ENCODE measurements around the gene ACTL6A.
"Not testable (repeated sequence)": the region's sequence is repeated elsewhere in the genome, so short reads cannot be mapped to it uniquely, and the experiment has no call there.

ACTL6A gene

GRCh38 chr3:179562591-179563270 is at the start of gene ACTL6A:
Gene ACTL6A, plus strand, starts transcription at chr3:179562926. Its CDS starts 167 bp downstream, at chr3:179563093.
- DNase-seq: peak; percentile 98

- no peak for DNase-seq
Observed at GRCh38 chr3:179513862-179514261, 48.9 kb upstream of the ACTL6A start.

GRCh38 chr3:179516461-179517251 is 46.1 kb upstream of the ACTL6A start:
- DNase-seq: not testable (repeated sequence)

GRCh38 chr3:179526482-179526881 is 36.2 kb upstream of the ACTL6A start:
- DNase-seq: no peak

- no peak for DNase-seq
Observed at GRCh38 chr3:179526989-179527391, 35.7 kb upstream of the ACTL6A start.

- DNase-seq: no peak
Observed at GRCh38 chr3:179528772-179529171, 34.0 kb upstream of the ACTL6A start.

GRCh38 chr3:179531576-179531975 is 31.1 kb upstream of the ACTL6A start:
- no peak for DNase-seq

- DNase-seq: no peak
Observed at GRCh38 chr3:179533274-179533673, 29.5 kb upstream of the ACTL6A start.

GRCh38 chr3:179536256-179536655 is 26.5 kb upstream of the ACTL6A start:
- no peak for DNase-seq

- DNase-seq: no peak
Observed at GRCh38 chr3:179541094-179541493, 21.6 kb upstream of the ACTL6A start.

- DNase-seq: no peak
Observed at GRCh38 chr3:179541596-179541995, 21.1 kb upstream of the ACTL6A start.

- DNase-seq: no peak
Observed at GRCh38 chr3:179542375-179542774, 20.4 kb upstream of the ACTL6A start.

- no peak for DNase-seq
Observed at GRCh38 chr3:179544981-179545645, 17.6 kb upstream of the ACTL6A start.

- no peak for DNase-seq
Observed at GRCh38 chr3:179546814-179547241, 15.9 kb upstream of the ACTL6A start.

- no peak for DNase-seq
Observed at GRCh38 chr3:179551349-179552105, 11.2 kb upstream of the ACTL6A start.

GRCh38 chr3:179558742-179559364 is 3.9 kb upstream of the ACTL6A start:
- DNase-seq: no peak

- no peak for DNase-seq
Observed at GRCh38 chr3:179560791-179561190, 1.9 kb upstream of the ACTL6A start.

GRCh38 chr3:179563271-179563783 is 601 bp downstream of the ACTL6A start:
- DNase-seq: peak; percentile 82

GRCh38 chr3:179565496-179565895 is 2.8 kb downstream of the ACTL6A start:
- DNase-seq: no peak

- no peak for DNase-seq
Observed at GRCh38 chr3:179580992-179581391, 18.3 kb downstream of the ACTL6A start.

GRCh38 chr3:179589143-179589542 is 26.4 kb downstream of the ACTL6A start:
- no peak for DNase-seq

- DNase-seq: no peak
Observed at GRCh38 chr3:179590669-179591068, 27.9 kb downstream of the ACTL6A start.

All from activated CD8-positive, alpha-beta memory T cell treated with anti-CD3 and anti-CD28 coated beads, Interleukin-2, amount 50 U/mL, for 48 hours (primary cell).